HG02678 (cell line): ENCODE results near the gene KCNA2.

Experiments
- ATAC-seq: cut with Tn5 transposase; IDR thresholded peaks from one replicate; pipeline ENCODE4 v1.9.1; 2021; ENCODE audit warnings: mild to moderate bottlenecking, moderate library complexity; ENCODE audit not compliant: unreplicated experiment

Gene KCNA2

GRCh38 chr1:110630839-110631663 is 24.9 kb upstream of the KCNA2 start:
- peak; percentile 47 for ATAC-seq

- no peak for ATAC-seq
Measured at GRCh38 chr1:110628323-110629105, 22.4 kb upstream of the KCNA2 start.

GRCh38 chr1:110627764-110628163 is 21.6 kb upstream of the KCNA2 start:
- ATAC-seq, result no peak

- no peak for ATAC-seq
Measured at GRCh38 chr1:110626889-110627288, 20.7 kb upstream of the KCNA2 start.

GRCh38 chr1:110620686-110621085 is 14.5 kb upstream of the KCNA2 start:
- no peak for ATAC-seq

- no peak for ATAC-seq
Measured at GRCh38 chr1:110620250-110620615, 14.1 kb upstream of the KCNA2 start.

- peak; percentile 79 for ATAC-seq
Measured at GRCh38 chr1:110619412-110620249, 13.5 kb upstream of the KCNA2 start.

- ATAC-seq, result no peak
Measured at GRCh38 chr1:110618668-110619067, 12.5 kb upstream of the KCNA2 start.

- ATAC-seq, result no peak
Measured at GRCh38 chr1:110617589-110617988, 11.4 kb upstream of the KCNA2 start.

GRCh38 chr1:110617116-110617515 is 11.0 kb upstream of the KCNA2 start:
- no peak for ATAC-seq

GRCh38 chr1:110616587-110616986 is 10.4 kb upstream of the KCNA2 start:
- no peak for ATAC-seq

- no peak for ATAC-seq
Measured at GRCh38 chr1:110615548-110616130, 9.5 kb upstream of the KCNA2 start.

GRCh38 chr1:110612060-110612745 is 6.0 kb upstream of the KCNA2 start:
- ATAC-seq, result no peak

- ATAC-seq, result no peak
Measured at GRCh38 chr1:110610696-110611286, 4.6 kb upstream of the KCNA2 start.

- no peak for ATAC-seq
Measured at GRCh38 chr1:110610084-110610483, 3.9 kb upstream of the KCNA2 start.

GRCh38 chr1:110608247-110608646 is 2.1 kb upstream of the KCNA2 start:
- ATAC-seq, result no peak

- no peak for ATAC-seq
Measured at GRCh38 chr1:110607536-110608230, 1.5 kb upstream of the KCNA2 start.

- ATAC-seq, result no peak
Measured at GRCh38 chr1:110606657-110607535, 738 bp upstream of the KCNA2 start.
